Vagina (tissue), 2 donors: ENCODE results near the gene PLEKHA5. TPM values are rescaled to one million over a fixed set of nuclear protein-coding genes. Genes with fewer than 3 reads are reported as not detected.

Experiments
- DNase-seq, 2 donors: peaks; one replicate each; pipeline ENCODE4 v3.0.0-alpha.2; 2017; ENCODE audit errors: extremely low spot score in 2 of 2
- H3K27ac ChIP-seq: fragments of 200-600 bp; sonication (generic); one replicate; pipeline ENCODE4 v1.5.1; 2019
- H3K27me3 ChIP-seq: fragments of 200-600 bp; sonication (generic); one replicate; pipeline ENCODE4 v1.5.1; 2019
- H3K36me3 ChIP-seq, 2 donors: fragments of 200-600 bp; sonication (generic); one replicate each; pipeline ENCODE4 v1.5.1; 2017 to 2019
- H3K4me1 ChIP-seq: fragments of 200-600 bp; sonication (generic); one replicate; pipeline ENCODE4 v1.5.1; 2019
- H3K4me3 ChIP-seq, 2 donors: fragments of 200-600 bp; sonication (generic); 1 replicate in 1 of 2; 2 replicates in 1 of 2; pipeline ENCODE4 v1.5.1; 2016 to 2019
- H3K9me3 ChIP-seq: fragments of 200-600 bp; sonication (generic); one replicate; pipeline ENCODE4 v1.5.1; 2019
- POLR2A ChIP-seq, 2 donors: fragments of 450-650 bp; IDR thresholded peaks; one replicate each; pipeline ENCODE4 v1.6.1; 2017; ENCODE audit warnings: antibody characterized with exemption in 2 of 2, mild to moderate bottlenecking in 2 of 2, moderate library complexity in 2 of 2
- POLR2AphosphoS5 ChIP-seq, 2 donors: sonication (generic); formaldehyde crosslinking; IDR thresholded peaks; one replicate each; pipeline ENCODE4 v1.9.0; 2017; ENCODE audit warnings: antibody characterized with exemption in 2 of 2, mild to moderate bottlenecking in 2 of 2, low read depth in 1 of 2; ENCODE audit not compliant: insufficient read depth in 1 of 2
- intact Hi-C: fragments of 100-400 bp; cut with DNase I; formaldehyde crosslinking; loops from one replicate; pipeline ENCODE4 v1.15.1; 2023
- total RNA-seq: library from RNA; depleted of rRNA; stranded (reverse); fragments of >200 nt; gene quantifications from one replicate; pipeline ENCODE4 v1.2.3, GENCODE V29; 2016
- TF ChIP-seq, protein P1 (sequence below), 3 experiments: fragments of 450-650 bp in 2 of 3; fragments of 200-600 bp in 1 of 3; sonication (generic) in 1 of 3; IDR thresholded peaks; one replicate each; pipeline ENCODE4 v1.5.1; 2017 to 2019; ENCODE audit warnings: antibody characterized with exemption in 3 of 3, mild to moderate bottlenecking in 2 of 3, moderate library complexity in 2 of 3

PLEKHA5 gene
- total RNA-seq, 1 donor from 2014 or later, result 58.4 TPM

DNA sequence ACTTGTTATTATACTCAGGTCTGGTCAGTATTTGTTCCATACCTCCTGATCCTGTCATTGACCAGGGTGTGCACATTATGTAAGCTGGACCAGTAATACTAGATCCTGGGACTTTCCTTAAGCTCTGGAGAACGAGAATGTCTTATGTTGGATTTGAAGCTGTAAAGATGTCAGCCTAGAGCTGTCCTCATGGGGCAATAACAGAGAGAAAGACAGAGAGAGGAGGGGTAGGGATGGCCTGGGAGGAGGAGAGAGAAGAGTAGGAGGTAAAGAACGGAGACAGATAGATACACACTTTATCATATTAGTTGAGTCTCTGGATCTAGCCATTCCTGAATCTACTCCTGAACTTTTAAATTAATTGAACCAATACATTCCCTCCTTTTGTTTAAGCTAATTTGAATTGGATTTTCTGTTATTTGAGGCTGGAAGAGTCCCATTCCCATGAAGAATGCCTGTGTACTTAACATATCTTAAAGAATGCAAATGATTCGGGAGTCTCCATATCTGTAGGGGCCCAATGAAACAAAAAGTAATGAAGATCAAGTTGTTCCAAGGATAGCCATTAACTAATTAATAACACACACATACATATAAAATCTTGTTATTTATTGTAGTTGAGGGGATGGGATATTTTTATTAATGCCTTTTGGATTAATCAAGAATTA, 55.9 kb downstream of the PLEKHA5 start:
- H3K27me3 ChIP-seq, result no peaks in the 10 kb centered on the region
- no peak overlapping the region for H3K27ac ChIP-seq
- H3K4me3 ChIP-seq, result no peak overlapping the region
- H3K4me1 ChIP-seq, result peaks cover 49% of the 10 kb centered on the region
- TF ChIP-seq, protein P1, sequence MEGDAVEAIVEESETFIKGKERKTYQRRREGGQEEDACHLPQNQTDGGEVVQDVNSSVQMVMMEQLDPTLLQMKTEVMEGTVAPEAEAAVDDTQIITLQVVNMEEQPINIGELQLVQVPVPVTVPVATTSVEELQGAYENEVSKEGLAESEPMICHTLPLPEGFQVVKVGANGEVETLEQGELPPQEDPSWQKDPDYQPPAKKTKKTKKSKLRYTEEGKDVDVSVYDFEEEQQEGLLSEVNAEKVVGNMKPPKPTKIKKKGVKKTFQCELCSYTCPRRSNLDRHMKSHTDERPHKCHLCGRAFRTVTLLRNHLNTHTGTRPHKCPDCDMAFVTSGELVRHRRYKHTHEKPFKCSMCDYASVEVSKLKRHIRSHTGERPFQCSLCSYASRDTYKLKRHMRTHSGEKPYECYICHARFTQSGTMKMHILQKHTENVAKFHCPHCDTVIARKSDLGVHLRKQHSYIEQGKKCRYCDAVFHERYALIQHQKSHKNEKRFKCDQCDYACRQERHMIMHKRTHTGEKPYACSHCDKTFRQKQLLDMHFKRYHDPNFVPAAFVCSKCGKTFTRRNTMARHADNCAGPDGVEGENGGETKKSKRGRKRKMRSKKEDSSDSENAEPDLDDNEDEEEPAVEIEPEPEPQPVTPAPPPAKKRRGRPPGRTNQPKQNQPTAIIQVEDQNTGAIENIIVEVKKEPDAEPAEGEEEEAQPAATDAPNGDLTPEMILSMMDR (IDR thresholded peaks at IDR 0.05), result no peak
- TF ChIP-seq POLR2AphosphoS5 (IDR thresholded peaks at IDR 0.05; ENCODE audit: insufficient read depth in 1 of 2, low read depth in 1 of 2), result no peak
- TF ChIP-seq POLR2A (IDR thresholded peaks at IDR 0.05), result no peak
- intact Hi-C loops, result no loop called here
- no peaks in the 10 kb centered on the region for H3K9me3 ChIP-seq
- H3K36me3 ChIP-seq, result no peaks in the 10 kb centered on the region
- no peak for DNase-seq

DNA sequence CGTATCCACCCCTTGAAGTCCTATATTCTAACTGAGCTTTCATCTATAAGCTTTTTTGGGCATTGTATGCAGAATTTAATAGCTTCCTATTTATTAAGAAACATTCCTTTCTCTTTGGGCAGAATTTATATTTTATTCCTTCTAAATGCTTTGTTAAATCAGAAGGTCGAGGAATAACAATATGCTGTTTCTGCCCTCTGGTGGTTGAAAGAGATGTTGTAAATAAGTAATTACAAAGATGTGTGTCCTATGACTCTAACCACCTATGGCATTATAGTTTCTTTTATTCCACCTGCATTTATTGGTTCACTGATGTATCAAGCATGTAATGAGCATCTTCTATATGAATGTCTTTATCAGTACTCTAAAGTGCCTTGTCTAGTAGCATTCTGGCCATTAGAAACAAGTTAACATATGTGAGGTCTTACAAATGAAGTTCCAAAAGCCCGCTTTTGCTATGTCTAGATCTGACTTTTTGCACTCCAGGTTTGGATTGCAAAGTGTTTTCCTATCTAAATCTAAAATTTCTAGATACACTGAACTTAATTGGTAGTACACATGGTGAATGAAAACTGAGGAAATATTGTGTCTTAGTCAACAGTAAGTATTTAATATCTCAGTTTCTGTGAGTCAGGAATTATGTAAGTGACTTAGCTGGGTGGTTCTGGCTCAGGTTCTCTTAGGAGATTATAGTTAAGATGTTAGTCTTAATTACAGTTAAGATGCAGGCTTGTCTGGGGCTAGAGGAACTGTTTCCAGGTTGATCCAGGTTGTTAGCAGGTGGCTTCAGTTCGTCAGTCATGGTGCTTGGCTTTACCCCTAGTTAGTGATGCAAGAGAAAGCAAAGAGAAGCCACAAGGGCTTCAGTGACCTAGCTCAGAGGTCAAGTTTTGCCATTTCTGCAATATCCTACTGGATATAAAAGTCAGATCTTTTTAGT, 57.5 kb downstream of the PLEKHA5 start:
- H3K4me3 ChIP-seq, result no peak overlapping the region
- no peaks in the 10 kb centered on the region for H3K9me3 ChIP-seq
- intact Hi-C loops, result no loop called here
- TF ChIP-seq, protein P1 (IDR thresholded peaks at IDR 0.05), result peak; percentile 22 to 57 (median 44)
- TF ChIP-seq POLR2AphosphoS5 (IDR thresholded peaks at IDR 0.05; ENCODE audit: insufficient read depth in 1 of 2, low read depth in 1 of 2) (no peak), POLR2A (IDR thresholded peaks at IDR 0.05) (no peak)
- no peaks in the 10 kb centered on the region for H3K36me3 ChIP-seq
- no peaks in the 10 kb centered on the region for H3K27me3 ChIP-seq
- peaks cover 64% of the 10 kb centered on the region for H3K4me1 ChIP-seq
- DNase-seq, result no peak
- no peak overlapping the region for H3K27ac ChIP-seq

DNA sequence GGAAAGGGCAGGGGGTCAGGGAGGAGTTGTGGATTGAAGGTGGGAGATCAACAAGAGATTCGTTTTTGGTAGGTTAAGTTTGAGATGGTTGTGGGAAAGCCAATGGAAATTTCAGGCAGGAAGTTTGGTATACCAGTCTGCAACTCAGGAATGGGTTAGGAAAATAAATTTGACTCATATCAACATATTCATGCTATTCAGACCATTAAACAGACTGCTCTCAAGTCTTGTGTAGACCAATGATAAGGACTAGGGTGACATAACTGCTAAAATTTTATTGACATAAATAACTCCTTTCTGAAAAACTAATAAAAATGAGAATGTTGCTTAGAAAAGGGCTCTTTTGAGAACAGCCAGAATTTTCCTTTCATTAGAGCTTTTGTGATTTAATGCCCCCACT, 60.0 kb downstream of the PLEKHA5 start:
- Histone ChIP-seq H3K9me3 (no peaks in the 10 kb centered on the region), H3K4me1 (peaks cover 75% of the 10 kb centered on the region), H3K27me3 (no peaks in the 10 kb centered on the region), H3K4me3 (no peak overlapping the region), H3K27ac (peak overlapping the region; percentile 12), H3K36me3 (no peaks in the 10 kb centered on the region)
- intact Hi-C loops, result no loop called here
- DNase-seq, result no peak
- TF ChIP-seq POLR2A (IDR thresholded peaks at IDR 0.05) (no peak), POLR2AphosphoS5 (IDR thresholded peaks at IDR 0.05; ENCODE audit: insufficient read depth in 1 of 2, low read depth in 1 of 2) (no peak)
- TF ChIP-seq, protein P1 (IDR thresholded peaks at IDR 0.05), result no peak

DNA sequence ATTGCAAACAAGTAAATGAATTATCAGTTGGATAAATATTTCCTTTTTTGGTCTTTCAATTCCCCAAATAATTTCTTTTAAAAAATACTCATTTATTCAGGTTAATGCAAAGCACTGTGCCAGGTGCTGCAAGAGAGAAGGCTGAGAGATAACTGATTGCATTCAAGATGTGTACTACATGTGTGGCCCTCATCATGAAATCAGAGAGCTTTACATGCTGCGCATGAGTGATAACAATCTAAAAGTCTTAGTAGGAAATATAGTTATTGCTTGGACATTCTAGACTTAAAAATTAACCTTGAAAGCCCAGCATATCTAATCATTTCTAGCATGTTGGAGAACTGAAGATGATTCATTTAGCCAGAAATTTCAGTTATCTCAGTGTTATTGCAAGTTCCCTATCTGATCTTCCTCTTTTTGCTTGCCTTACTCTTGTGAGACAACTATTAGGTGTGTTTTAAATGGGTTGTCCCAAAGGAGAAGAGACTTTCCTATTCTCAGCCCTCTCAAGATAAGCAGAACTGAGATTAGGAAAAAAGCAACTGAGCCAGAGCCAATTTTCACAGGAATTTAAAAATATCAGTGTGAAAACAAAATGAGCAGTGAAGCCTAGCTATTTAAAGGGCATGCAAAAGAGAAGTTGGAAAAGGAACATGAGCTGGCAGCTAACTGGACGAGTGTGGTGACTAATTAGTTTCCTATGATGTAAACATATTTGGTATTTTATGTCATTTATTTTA, 60.9 kb downstream of the PLEKHA5 start:
- Histone ChIP-seq H3K4me1 (peaks cover 68% of the 10 kb centered on the region), H3K36me3 (no peaks in the 10 kb centered on the region), H3K4me3 (no peak overlapping the region), H3K27ac (peak overlapping the region; percentile 15), H3K9me3 (no peaks in the 10 kb centered on the region), H3K27me3 (no peaks in the 10 kb centered on the region)
- no peak for DNase-seq
- intact Hi-C loops, result no loop called here
- TF ChIP-seq POLR2AphosphoS5 (IDR thresholded peaks at IDR 0.05; ENCODE audit: insufficient read depth in 1 of 2, low read depth in 1 of 2), result no peak
- TF ChIP-seq POLR2A (IDR thresholded peaks at IDR 0.05), result no peak
- TF ChIP-seq, protein P1 (IDR thresholded peaks at IDR 0.05), result no peak
